Upper lobe of left lung (tissue), 4 donors: Measurements from ENCODE around the gene EMSY.

ENCODE experiments used
- CTCF ChIP-seq, 6 experiments: fragments of 450-650 bp in 4 of 6; fragments of 200-600 bp in 2 of 6; sonication (generic) in 2 of 6; IDR thresholded peaks; one replicate each; pipeline ENCODE4 v1.5.1; 2016 to 2019; ENCODE audit warnings: antibody characterized with exemption in 6 of 6
- EP300 ChIP-seq, 4 donors: sonication (generic); formaldehyde crosslinking; IDR thresholded peaks; one replicate each; pipeline ENCODE4 v1.5.1; 2017; ENCODE audit warnings: antibody characterized with exemption in 4 of 4, control low read depth in 2 of 4
- POLR2A ChIP-seq, 4 donors: fragments of 450-650 bp; IDR thresholded peaks; one replicate each; pipeline ENCODE4 v1.5.1; 2016 to 2017; ENCODE audit warnings: antibody characterized with exemption in 4 of 4, mild to moderate bottlenecking in 2 of 4
- POLR2AphosphoS5 ChIP-seq, 2 donors: sonication (generic); formaldehyde crosslinking; IDR thresholded peaks; one replicate each; pipeline ENCODE4 v1.5.1; 2017; ENCODE audit warnings: antibody characterized with exemption in 2 of 2

- no peak for TF ChIP-seq CTCF (IDR thresholded peaks at IDR 0.05)
- no peak for TF ChIP-seq POLR2AphosphoS5 (IDR thresholded peaks at IDR 0.05)
- no peak for TF ChIP-seq POLR2A (IDR thresholded peaks at IDR 0.05)
- no peak for TF ChIP-seq EP300 (IDR thresholded peaks at IDR 0.05)
Observed at GRCh38 chr11:76596652-76597051, 151.8 kb downstream of the EMSY start.
